Neutrophil (primary cell): ENCODE measurements around the gene ALDH3B1.

Source experiments
- H3K27ac ChIP-seq: fragments of 200-600 bp; sonication (generic); 2 replicates; pipeline ENCODE4 v1.5.1; 2016; ENCODE audit warnings: mild to moderate bottlenecking, moderate library complexity
- H3K27me3 ChIP-seq: fragments of 200-600 bp; sonication (generic); 2 replicates; pipeline ENCODE4 v1.6.0; 2016; ENCODE audit warnings: mild to moderate bottlenecking
- H3K36me3 ChIP-seq: fragments of 200-600 bp; sonication (generic); 2 replicates; pipeline ENCODE4 v1.5.1; 2017
- H3K4me1 ChIP-seq, 2 experiments: fragments of 200-600 bp in 1 of 2; sonication (generic) in 1 of 2; 1 replicate in 1 of 2; 2 replicates in 1 of 2; pipeline versions ENCODE4 v1.5.1 to v1.6.1; 2013 to 2016; ENCODE audit warnings: low read depth in 1 of 2, low read length in 1 of 2, mild to moderate bottlenecking in 1 of 2, moderate library complexity in 1 of 2; ENCODE audit not compliant: control insufficient read depth in 1 of 2, insufficient read depth in 1 of 2
- H3K4me3 ChIP-seq, 2 experiments: fragments of 200-600 bp in 1 of 2; sonication (generic) in 1 of 2; 1 replicate in 1 of 2; 2 replicates in 1 of 2; pipeline ENCODE4 v1.5.1; 2013 to 2016; ENCODE audit warnings: low read depth in 1 of 2, low read length in 1 of 2, mild to moderate bottlenecking in 1 of 2, moderate library complexity in 1 of 2
- H3K9me3 ChIP-seq: fragments of 200-600 bp; sonication (generic); 2 replicates; pipeline ENCODE4 v1.5.1; 2016
- TF ChIP-seq, protein P1 (sequence below): fragments of 200-600 bp; sonication (generic); IDR thresholded peaks from 2 replicates; pipeline ENCODE4 v1.5.1; 2016; ENCODE audit warnings: antibody characterized with exemption

ALDH3B1 gene

DNA sequence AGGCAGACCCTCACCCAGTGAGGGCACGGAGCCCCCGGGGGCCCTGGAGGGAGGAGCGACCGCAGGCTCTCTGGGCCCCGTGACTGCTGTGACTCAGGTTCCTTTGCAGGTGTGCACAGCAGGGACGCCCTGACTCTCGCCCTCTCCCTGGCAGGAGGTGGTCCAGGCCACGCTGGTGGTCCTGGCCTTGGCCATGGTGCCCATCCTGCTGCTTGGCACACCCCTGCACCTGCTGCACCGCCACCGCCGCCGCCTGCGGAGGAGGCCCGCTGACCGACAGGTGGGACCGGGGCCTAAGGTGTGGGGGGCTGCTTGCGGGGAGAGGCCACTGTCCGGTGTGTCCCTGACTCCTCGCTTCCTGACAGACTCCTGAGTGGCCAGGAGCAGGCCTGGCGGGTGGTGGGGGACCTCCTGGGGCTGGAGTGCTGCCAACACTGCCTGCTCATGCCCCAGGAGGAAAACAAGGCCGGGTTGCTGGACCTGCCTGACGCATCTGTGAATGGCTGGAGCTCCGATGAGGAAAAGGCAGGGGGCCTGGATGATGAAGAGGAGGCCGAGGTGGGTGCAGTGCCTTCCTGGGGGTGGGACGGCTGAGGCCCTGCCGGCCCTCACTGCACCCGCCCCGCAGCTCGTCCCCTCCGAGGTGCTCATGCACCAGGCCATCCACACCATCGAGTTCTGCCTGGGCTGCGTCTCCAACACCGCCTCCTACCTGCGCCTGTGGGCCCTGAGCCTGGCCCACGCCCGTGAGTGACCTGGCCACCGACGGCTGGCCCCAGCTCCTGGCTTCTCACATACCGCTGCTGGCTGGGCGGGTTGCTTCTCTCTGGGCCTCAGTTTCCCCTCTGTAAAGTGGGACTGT, 39.6 kb downstream of the ALDH3B1 start:
- Histone ChIP-seq H3K4me3 (no peak overlapping the region), H3K27me3 (no peaks in the 10 kb centered on the region), H3K9me3 (no peaks in the 10 kb centered on the region), H3K36me3 (peaks cover 100% of the 10 kb centered on the region), H3K4me1 (no peaks in the 10 kb centered on the region), H3K27ac (no peak overlapping the region)
- TF ChIP-seq, protein P1, sequence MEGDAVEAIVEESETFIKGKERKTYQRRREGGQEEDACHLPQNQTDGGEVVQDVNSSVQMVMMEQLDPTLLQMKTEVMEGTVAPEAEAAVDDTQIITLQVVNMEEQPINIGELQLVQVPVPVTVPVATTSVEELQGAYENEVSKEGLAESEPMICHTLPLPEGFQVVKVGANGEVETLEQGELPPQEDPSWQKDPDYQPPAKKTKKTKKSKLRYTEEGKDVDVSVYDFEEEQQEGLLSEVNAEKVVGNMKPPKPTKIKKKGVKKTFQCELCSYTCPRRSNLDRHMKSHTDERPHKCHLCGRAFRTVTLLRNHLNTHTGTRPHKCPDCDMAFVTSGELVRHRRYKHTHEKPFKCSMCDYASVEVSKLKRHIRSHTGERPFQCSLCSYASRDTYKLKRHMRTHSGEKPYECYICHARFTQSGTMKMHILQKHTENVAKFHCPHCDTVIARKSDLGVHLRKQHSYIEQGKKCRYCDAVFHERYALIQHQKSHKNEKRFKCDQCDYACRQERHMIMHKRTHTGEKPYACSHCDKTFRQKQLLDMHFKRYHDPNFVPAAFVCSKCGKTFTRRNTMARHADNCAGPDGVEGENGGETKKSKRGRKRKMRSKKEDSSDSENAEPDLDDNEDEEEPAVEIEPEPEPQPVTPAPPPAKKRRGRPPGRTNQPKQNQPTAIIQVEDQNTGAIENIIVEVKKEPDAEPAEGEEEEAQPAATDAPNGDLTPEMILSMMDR = no peak

GRCh38 chr11:68050371-68050841, 40.3 kb downstream of the ALDH3B1 start:
- Histone ChIP-seq H3K9me3 (no peaks in the 10 kb centered on the region), H3K27me3 (no peaks in the 10 kb centered on the region), H3K4me1 (no peaks in the 10 kb centered on the region), H3K36me3 (peaks cover 96% of the 10 kb centered on the region), H3K27ac (peak overlapping the region; percentile 56), H3K4me3 (no peak overlapping the region)
- TF ChIP-seq, protein P1 = no peak

- H3K36me3 ChIP-seq = peaks cover 86% of the 10 kb centered on the region
- H3K27ac ChIP-seq = peak overlapping the region; percentile 56
- no peaks in the 10 kb centered on the region for H3K4me1 ChIP-seq
- no peaks in the 10 kb centered on the region for H3K27me3 ChIP-seq
- H3K4me3 ChIP-seq = no peak overlapping the region
- H3K9me3 ChIP-seq = no peaks in the 10 kb centered on the region
- TF ChIP-seq, protein P1 = no peak
Measured at GRCh38 chr11:68051191-68052136, 41.3 kb downstream of the ALDH3B1 start.

DNA sequence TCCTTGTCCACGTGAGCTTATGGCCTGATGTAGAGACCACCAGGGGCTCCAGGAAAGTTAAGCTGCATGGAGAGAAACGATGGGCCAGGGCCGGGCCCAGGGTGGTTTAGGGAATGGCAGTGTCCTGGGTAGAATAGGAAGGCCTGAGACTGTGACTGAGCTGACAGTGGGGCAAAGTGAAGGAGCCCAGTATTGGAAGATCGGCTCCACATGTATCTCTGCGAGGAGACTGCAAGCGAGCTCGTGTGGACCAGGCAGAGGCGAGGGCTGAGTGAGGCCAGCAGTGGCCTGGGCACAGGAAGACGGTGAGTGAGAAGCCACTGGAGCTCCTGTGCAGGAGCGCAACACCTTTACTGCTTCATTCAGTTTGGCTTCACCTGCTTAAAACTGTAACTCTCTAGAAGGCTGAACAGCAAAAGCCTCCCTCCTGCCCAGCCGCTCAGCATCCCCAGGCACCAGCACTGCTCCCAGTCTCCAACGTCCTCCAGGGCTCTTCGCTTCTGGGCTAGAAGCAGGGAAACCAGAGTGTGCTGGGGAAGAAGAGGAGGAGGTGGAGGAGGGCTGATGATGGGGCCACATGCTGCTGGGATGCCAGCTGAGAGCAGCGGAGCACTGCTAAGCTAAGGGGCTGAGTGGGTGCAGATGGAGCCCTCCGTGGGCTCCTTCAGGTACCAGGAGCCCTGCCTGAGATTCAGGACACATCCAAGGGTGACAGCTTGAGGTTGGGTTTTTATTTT, 42.2 kb downstream of the ALDH3B1 start:
- H3K27ac ChIP-seq = peak overlapping the region; percentile 56
- TF ChIP-seq, protein P1 = no peak
- H3K4me1 ChIP-seq = no peaks in the 10 kb centered on the region
- no peaks in the 10 kb centered on the region for H3K27me3 ChIP-seq
- no peaks in the 10 kb centered on the region for H3K9me3 ChIP-seq
- peaks cover 77% of the 10 kb centered on the region for H3K36me3 ChIP-seq
- no peak overlapping the region for H3K4me3 ChIP-seq

DNA sequence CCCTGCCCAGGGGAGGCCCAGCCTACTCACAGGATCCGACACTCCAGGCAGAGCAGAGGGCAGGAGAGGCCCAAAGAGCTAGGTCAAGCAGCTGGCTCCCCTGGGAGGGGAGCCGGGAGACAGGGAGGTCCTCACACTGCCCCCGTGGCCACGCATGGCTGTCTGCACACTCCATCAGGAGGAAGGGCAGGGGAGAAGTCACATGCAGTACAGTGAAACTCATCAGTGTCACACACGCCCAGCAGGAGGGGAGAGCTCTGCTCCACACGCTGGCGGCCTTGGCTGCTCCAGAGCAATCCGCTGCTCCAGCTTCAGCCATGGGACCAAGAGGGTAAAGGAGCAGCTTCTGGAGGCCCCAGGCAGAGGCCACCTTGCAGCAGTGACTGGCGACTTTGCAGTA, 43.0 kb downstream of the ALDH3B1 start:
- Histone ChIP-seq H3K4me3 (no peak overlapping the region), H3K4me1 (no peaks in the 10 kb centered on the region), H3K36me3 (peaks cover 73% of the 10 kb centered on the region), H3K27ac (peak overlapping the region; percentile 56), H3K9me3 (no peaks in the 10 kb centered on the region), H3K27me3 (no peaks in the 10 kb centered on the region)
- TF ChIP-seq, protein P1 = no peak
